NCI-H1105 treated with DMSO at 0.1 percent for 48 hours (cell line): ENCODE measurements around the gene HNF4A.
"Not testable (repeated sequence)": the region's sequence is repeated elsewhere in the genome, so short reads cannot be mapped to it uniquely, and the experiment has no call there.

ENCODE experiments used
- DNase-seq: peaks from one replicate; lab custom pipeline; 2025; lab: John Stamatoyannopoulos, UW

HNF4A gene

DNA sequence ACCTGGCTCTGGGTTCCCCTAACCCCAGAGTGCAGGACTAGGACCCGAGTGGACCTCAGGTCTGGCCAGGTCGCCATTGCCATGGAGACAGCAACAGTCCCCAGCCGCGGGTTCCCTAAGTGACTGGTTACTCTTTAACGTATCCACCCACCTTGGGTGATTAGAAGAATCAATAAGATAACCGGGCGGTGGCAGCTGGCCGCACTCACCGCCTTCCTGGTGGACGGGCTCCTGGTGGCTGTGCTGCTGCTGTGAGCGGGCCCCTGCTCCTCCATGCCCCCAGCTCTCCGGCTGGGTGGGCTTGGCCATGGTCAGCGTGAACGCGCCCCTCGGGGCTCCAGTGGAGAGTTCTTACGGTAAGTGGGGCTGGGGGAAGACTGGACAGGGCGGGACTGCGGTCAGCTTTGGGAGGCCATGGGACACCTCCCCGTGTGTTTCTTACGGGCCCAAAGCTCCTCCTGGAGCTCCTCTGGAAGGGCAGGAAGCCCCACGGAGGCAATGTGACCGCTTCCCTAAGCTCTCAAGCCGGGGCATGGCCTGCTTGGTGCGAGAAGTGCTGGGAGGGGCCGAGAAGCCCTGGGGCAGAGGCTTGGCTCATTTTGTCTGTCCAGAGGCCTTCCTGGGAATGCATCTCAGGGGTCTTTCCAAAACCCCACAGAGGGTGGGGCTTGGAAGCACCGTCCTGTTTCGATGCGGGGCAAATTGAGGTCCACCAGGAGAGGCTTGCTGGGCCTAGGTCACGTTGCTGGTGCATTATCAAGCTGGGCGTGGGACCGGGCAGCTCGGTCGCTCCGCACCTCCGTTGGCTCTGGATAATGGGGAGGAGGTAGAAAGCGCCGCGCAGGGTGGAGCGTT, at the start of gene HNF4A:
Gene HNF4A (plus strand): TSS at position 202 of the 855 bp plus-strand sequence. CDS start 106 bp downstream, at position 308.
- no peak for DNase-seq

DNA sequence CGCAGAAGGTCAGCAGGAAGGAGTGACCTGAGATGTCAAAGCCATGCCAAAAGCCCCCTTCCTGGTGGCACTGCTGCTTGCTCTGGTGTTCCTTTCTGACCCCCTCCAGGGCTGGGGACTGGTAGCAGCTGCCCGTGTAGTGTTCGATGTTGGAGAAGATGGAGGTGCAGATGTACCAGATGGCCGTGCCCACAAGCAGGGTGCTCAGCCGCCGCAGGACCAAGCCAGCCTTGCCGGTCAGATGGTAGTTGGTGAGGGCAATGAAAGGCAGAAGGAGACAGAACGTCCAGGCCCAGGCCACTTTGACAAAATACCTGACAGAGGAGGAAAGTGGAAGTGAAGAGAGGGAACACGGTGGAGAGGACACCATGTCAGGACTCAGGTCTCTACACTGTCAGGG, 48.6 kb upstream of the HNF4A start:
- DNase-seq: no peak

DNA sequence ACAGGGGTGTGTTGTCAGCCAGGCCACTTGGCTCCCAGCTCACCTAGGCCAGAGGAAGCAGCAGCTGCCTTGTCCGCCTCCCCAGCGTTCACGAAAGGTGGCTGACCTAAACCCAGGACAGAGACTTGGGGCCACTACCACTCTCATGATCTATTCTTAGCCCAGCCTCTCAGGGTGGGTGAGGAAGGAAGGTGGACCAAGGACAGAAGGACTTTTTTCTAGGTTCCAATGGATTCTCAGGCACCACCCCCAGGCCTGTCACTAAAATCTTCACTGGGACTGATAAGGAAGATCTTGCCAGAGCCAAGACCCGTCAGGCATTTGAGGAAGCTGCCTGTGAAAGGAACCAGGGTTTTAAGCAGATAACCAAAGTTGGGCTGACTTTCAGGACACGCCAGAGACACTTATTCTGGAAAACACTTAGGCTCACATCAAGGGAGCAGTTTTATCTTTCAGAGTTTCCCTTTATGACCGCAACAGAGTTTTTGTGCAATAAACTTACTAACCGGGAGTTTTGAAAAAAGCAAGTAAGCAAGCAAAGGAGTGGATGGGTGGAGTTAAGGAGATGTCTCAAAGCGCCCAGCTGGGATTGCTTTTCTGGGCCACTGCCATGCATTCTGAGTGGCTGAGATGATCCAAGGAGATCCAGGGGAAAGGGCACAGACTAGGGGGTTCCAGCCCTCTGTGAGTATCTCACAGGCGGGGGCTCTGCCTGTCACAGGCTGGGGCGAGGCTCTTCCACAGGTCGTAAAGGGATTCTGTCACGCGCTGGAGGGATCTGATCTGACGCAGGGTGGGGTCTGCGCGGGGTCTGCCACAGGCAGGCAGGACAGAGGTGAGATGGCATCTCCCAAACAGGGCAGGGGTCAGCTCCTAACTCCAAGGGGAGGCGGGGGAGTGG, 45.5 kb upstream of the HNF4A start:
- no peak for DNase-seq

DNA sequence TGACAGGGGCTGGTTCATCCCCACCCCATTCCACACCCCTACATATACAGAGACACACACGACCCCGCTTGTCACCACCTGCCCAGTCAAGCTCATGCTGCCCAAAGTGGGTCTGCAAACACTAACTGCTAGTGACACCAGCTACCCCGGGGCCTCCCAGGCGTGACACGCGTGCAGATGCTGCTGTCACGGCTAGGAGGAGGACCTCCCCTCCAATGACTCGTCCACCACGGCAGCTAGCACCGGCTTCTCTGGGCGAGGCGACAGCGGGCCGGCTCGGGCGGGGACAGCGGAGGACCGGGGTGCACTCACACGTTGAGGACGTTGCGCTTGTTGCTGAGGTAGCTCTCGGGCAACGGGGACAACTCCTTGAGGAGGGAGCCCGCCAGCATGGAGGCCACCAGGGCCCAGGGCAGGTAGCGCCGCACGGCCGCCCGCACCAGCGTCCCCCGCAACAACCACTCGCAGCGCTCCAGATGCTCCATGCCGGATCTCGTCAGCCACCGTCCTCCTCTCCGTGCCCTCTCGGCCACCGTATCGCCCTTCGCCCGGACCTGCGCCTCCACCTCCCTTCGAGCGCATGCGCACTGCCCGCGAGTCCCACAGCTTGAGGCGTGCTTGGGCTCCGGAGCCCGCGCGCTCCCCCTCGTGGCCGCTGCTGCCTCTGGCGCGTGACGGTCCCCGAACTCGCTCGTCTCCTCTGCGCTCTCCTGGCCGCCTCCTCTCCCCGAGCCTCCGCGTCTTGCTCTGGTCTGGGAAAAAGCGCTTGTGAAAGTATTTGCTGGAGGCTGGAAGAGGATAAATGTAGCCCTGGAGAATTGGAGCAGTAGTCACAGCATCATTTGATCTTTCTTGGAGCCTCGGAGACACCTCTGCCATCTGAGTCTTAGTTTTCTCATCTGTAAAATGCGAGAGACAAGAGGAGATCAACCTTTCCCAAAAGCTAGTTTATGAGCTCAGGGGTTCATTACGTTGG, 44.5 kb upstream of the HNF4A start, which contains the start of gene FITM2:
Gene FITM2 (minus strand): TSS at position 539 of the 976 bp plus-strand sequence. CDS start 54 bp downstream, at position 485.
- peak; percentile 95 for DNase-seq

DNA sequence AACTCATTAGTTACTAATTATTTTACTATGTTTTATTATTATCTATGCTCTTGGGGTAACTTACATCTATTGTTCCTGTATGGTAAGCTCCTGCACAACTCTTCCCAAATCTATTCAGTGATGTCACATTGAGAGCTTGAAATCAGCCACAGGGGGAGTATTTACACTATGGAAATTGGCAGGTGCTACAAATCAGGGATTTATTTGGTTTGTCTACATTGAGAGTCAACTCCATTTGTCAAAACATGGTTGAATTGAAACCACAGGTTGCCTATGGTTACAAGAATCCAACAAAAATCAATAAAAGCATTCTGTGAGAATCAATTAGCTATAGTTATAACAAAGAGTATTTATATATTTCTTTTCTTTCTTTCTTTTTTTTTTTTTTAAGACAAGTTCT, 40.6 kb upstream of the HNF4A start:
- no peak for DNase-seq

DNA sequence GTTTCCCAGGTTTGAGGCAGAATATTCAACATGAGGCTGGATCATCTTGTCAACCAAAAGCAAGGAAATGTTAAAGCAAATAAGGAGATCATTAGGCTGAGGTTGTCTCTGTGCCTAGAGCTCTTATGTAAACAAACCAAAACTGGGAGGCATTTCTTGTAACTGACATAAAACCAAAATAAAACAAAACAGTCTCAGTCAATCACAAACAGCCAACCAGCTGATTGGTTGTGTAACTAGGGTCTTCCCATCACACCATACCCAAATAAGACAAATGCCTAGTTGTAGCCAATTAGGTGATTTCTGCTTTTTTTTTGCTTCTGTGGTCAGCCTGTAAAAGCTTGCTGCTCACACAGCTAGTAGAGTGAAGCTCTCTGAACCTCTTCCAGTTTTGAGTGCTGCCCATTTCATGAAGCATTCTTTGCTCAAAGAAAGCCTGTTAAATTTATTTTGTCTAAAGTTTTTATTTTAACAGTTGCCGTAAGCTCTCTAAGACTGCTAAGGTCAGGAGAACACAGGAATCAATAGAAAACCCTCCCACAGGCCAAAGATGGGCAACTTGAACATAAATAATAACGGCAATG, 35.6 kb upstream of the HNF4A start:
- no peak for DNase-seq

DNA sequence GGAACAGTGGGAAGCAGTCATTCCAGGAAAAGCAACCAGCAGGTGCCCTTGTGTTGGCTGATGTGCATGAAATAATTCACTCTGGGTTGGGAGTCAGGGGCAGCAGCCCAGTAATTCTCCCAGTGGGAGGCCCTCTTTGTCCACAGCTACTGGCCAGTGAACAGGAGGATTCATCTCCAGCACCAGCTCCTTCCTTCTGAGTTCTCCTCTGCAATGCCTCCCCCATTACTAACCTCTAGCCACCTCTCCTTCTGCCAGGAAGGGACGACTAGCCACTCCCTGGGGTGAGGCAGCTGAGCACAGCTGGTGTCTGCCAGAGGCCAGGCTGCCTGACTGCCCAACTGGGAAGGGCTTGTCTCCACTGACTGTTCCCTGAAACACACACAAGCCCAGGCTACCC, 31.2 kb upstream of the HNF4A start:
- no peak for DNase-seq

DNA sequence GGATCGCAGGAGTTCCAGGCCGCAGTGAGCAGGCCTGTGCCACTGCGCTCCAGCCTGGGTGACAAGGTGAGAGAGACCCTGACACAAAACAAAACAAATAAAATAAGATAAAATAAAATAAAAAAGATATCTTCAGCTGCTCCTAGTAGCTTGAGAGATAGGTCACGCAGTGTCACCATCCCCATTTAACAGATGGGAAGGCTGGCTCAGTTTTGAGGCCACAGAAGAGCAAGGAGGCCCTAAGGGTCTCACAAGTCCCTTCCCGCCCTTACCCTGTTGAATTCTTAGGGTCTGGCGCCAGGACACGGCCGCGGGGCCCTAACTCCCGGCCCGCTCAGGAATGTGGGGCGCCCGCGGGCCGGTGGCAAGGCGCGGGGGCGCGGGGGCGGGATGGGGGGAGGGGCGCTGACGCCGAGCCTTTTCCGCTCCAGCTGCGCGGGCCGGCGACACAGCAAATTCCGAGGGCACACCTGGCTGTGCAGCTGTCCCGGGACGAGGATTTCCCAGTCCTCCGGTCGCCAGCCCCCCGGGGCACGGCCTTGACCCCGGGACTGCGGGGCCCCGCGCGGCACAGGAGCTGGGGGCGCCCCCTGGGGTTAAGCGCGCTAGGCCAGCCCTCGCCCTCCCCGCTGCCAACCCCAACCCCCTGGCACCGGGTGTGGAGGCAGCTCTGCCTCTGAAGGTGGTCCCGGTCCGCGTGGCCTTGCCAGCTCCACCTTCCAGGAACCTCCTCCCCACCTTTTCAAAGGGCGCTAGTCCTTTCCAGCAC, 28.9 kb upstream of the HNF4A start:
- DNase-seq: no peak

DNA sequence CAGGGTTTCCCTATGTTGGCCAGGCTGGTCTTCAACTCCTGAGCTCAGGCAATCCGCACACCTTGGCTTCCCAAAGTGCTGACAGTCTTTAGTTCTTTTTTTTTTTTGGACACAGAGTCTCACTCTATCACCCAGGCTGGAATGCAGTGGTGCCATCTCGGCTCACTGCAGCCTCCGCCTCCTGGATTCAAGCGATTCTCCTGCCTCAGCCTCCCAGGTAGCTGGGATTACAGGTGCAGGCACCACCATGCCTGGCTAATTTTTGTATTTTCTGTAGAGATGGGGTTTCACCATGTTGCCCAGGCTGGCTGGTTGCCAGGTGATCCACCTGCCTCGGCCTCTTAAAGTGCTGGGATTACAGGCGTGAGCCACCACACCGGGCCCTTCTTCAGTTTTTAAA, 27.8 kb upstream of the HNF4A start:
- not testable (repeated sequence) for DNase-seq

DNA sequence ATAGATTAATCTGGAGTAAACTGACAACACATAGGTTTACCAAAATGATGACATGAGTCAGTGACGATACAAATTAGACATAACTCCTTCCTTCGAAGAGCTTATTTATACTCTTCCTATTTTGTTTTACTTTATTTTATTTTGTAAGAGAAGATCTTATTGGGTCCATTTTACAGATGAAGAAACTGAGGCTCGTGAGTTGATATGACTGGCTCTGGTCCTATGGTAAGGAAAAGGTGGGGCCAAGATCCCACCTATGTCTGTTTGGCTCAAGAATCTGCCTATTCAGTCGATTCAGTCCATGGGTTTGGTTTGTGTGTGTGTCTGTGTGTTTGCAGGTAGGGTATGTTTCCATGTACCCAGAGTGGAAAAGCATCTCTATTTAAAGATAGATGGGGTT, 27.1 kb upstream of the HNF4A start:
- DNase-seq: no peak

DNA sequence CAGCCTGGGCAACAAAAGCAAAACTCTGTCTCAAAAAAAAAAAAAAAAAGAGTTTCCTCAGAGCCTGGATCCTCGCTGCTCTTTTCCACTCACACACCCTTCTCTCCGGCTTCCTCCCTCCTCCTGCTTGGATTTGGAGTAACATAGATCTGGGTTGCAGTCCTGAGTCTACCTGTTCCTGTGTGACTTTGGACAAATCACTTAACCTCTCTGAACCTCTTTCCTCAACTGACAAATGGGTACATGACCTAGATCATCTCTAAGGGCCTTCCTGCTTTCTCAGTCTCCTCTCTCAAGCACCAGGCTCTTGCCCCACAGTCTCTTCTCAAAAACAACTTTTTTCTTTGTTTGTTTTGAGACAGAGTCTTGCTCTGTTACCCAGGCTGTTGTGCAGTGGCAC, 24.3 kb upstream of the HNF4A start:
- no peak for DNase-seq

DNA sequence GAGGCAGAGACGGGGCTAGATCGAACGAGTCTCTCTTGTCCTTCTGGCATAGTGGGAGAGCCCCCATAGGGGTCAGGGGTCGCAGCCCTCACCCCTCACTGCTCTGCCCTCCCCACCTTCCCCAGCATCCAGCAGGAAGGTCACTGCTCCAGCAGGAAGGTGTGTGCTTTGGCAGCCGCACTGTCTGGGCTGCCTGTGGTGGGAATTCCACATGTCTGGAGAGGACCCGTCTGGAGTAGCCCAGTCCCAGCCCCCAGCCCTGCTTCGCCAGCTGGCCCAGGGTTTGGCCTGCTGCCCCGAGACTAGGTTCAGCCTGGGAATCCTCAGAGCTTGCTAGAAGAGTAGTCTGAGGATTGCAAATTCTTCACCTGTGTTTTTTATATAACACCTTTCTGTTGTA, 21.2 kb upstream of the HNF4A start:
- DNase-seq: no peak

DNA sequence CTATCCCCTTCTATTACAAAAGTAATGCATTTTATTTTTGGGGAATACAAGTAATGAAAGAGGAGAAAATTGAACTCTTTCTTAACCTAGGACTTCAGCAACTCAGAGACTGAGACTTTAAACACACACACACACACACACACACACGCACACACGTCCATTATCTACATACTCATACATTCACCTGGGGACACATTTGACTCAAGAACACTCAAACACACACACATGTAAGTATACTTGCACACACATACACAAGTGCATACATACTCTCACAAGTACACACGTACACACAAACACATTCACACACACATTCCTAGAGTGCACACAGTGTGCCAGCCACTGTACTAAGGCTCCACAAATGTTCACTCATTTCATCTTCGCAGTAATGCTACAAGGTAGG, 20.8 kb upstream of the HNF4A start:
- no peak for DNase-seq

DNA sequence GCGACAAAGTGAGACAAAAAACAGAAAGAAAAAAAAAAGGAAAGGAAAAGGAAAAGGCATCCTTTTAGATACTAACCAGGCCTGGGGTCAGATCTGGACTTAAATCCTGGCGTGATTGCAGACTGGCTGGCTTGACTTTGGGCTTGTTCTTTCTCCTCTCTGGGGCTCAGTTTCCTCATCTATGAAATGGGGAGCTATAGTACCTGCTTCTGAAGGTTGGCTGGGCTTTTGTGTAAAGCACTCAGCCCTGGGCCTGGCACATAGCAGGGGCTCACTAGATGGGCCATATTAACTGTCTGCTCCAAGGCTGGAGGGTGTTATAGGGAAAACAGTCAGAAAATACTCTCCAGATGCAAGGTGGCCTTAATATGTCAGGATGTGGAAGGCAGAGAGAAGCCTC, 19.8 kb upstream of the HNF4A start:
- no peak for DNase-seq

DNA sequence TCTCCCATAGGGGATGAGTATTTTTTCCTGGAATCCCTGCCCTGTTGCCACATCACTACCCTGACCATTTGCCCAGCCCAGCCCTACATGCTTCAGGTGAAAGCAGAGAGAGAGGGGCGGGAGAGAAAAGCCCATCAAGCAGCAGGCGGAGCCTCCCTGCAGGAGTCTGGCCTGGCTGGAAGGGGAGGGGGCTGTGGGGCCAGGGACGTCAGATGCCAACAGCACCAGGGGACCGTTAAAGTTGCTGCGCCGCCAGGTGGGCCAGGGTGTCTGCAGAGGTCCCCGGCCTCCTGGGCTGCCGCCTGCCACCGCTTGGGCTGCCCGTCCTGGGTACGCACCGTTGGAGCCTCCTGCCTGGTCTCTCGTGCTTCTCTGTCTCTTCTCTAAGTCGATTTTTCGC, 19.4 kb upstream of the HNF4A start:
- no peak for DNase-seq

DNA sequence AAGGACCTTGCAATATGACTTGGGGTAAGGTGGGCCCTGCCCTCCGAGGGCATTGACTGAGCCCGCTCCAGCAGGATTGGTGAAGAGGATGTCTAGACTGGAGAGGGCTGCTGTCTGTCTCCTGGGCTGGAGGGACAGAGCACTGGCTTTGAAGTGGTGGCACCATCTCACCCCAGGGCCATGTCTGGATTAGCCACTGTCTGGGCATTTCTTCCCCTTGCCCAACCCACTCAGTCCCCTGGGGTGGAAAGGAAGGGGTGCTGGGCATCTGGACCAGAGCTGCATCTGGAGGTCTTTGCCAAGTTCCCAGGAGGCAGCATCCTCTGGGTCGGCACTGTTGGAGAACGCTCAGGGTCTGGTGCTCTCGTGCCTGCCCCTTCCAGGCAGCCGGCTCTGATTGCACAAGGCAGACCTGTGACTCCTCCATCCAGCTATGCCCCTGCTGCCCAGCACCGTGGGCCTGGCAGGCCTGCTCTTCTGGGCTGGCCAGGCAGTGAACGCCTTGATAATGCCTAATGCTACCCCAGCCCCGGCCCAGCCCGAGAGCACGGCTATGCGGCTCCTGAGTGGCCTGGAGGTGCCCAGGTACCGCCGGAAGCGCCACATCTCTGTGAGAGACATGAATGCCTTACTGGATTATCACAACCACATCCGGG, 18.6 kb upstream of the HNF4A start, which contains the start of gene R3HDML:
Gene R3HDML (plus strand): TSS at position 319 of the 656 bp plus-strand sequence. CDS start 115 bp downstream, at position 434.
- no peak for DNase-seq

DNA sequence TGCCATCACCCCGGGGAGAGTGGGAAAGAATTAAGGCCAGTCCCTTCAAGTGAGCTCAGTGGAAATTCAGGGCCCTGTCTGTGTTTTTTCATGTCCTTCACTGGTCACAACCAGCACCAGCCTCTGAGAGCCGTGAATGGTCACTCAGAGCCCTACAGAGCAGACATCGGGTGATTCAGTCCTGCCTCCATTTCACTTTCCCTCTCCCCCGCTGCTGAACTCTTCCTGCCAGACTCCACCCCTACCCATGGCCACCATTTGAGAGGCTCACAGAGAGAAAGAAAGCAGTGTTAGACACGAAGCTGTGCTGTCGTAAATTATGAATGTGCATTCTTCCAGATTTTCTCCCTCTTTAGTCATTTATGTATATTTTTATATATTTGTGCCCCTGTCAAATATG, 13.3 kb upstream of the HNF4A start:
- no peak for DNase-seq

DNA sequence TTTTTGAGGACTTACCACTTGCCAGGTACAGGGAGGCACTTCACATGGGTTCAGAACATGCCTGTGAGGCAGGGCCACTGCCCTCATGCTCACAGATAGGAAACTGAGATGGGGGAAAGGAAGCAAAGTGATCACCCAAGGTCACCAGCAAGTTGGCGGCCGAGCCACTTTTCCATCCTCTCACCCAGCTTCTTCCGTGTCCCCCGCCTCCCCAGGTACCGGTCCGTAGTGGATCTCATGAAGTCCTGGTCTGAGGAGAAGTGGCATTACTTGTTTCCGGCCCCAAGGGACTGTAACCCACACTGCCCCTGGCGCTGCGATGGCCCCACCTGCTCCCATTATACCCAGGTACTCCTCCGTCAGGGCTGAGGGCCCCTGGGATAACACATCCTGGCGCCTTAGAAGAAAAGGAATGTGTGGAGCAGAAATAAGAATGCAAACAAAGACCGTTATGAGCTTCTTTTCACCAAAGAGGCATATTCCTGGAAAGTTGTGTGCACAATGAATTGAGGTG, 12.3 kb upstream of the HNF4A start:
- no peak for DNase-seq

DNA sequence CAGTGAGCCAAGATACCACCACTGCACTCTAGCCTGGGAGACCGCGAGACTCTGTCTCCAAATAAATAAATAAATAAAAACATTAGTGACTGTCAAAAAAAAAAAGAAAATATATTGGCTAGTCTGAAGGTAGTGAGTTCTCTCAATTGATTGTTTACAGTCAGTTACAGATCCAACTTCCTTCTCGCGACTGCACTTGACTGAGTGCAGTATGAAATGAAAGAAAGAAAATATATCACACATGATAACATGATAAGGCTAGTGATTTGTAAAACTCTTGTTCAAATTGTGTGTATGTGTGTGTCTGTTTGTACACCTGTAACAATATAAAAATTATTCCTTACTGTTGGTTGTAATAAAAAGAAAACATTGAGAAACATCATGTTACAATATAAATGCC, 10.8 kb upstream of the HNF4A start:
- no peak for DNase-seq

DNA sequence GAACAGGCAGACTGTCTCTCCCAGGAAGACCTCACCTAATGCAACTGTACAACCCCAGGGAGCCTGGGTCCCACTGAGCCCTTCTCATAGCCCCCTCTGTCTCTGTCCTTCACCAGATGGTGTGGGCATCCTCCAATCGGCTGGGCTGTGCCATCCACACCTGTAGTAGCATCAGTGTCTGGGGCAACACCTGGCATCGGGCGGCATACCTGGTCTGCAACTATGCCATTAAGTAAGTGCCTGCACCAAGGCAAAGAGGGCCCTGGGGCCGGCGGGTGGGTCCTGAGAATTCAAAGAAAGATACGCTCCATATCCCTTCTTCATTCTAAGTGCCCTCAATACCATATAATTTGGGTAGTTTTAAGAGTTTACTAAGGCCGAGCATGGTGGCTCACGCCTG, 10.4 kb upstream of the HNF4A start:
- no peak for DNase-seq
